ENCODE data around the gene PRR33. TPM values are rescaled to one million over a fixed set of nuclear protein-coding genes. Genes with fewer than 3 reads are reported as not detected.
A peak's percentile ranks its signal among the peaks of the same experiment; 100 is the strongest.

The PRR33 gene
- total RNA-seq, 2 donors from 2014 or later = 0.11 TPM; not detected in 1

GRCh38 chr11:1863352-1864216 is 28.1 kb downstream of the PRR33 start:
- Mint-ChIP-seq H3K4me3 (no peak overlapping the region), H3K27me3 (no peaks in the 10 kb centered on the region), H3K36me3 (ENCODE audit: low read depth) (peaks cover 19% of the 10 kb centered on the region), H3K27ac (no peak overlapping the region), H3K9me3 (no peaks in the 10 kb centered on the region), H3K4me1 (peaks cover 5% of the 10 kb centered on the region)
- ATAC-seq (replicated peaks) = no peak

- no peaks in the 10 kb centered on the region for H3K9me3 Mint-ChIP-seq
These were observed 28.9 kb downstream of the PRR33 start for GRCh38 chr11:1862588-1863351.

GRCh38 chr11:1861435-1862411 is 30.0 kb downstream of the PRR33 start:
- Mint-ChIP-seq H3K36me3 (ENCODE audit: low read depth) (peaks cover 36% of the 10 kb centered on the region), H3K9me3 (no peaks in the 10 kb centered on the region), H3K27ac (no peak overlapping the region), H3K27me3 (no peaks in the 10 kb centered on the region), H3K4me1 (peaks cover 5% of the 10 kb centered on the region), H3K4me3 (no peak overlapping the region)
- ATAC-seq (replicated peaks) = no peak

More at GRCh38 chr11:1862588-1863351, 28.9 kb downstream of the PRR33 start:
- H3K4me3 Mint-ChIP-seq = no peak overlapping the region
- peaks cover 5% of the 10 kb centered on the region for H3K4me1 Mint-ChIP-seq
- peak; percentile 25 for ATAC-seq (replicated peaks)
- H3K27me3 Mint-ChIP-seq = no peaks in the 10 kb centered on the region
- H3K36me3 Mint-ChIP-seq (ENCODE audit: low read depth) = peaks cover 28% of the 10 kb centered on the region
- H3K27ac Mint-ChIP-seq = no peak overlapping the region

- Mint-ChIP-seq H3K27me3 (no peaks in the 10 kb centered on the region), H3K36me3 (ENCODE audit: low read depth) (peaks cover 30% of the 10 kb centered on the region), H3K4me3 (no peak overlapping the region), H3K9me3 (no peaks in the 10 kb centered on the region), H3K4me1 (no peaks in the 10 kb centered on the region), H3K27ac (no peak overlapping the region)
- no peak for ATAC-seq (replicated peaks)
These were observed 31.6 kb downstream of the PRR33 start for GRCh38 chr11:1860108-1860507.

GRCh38 chr11:1859004-1859403 is 32.7 kb downstream of the PRR33 start:
- Mint-ChIP-seq H3K27ac (peak overlapping the region; percentile 38), H3K4me1 (no peaks in the 10 kb centered on the region), H3K9me3 (no peaks in the 10 kb centered on the region), H3K4me3 (peak overlapping the region; percentile 13), H3K36me3 (ENCODE audit: low read depth) (peaks cover 34% of the 10 kb centered on the region), H3K27me3 (no peaks in the 10 kb centered on the region)
- ATAC-seq (replicated peaks) = no peak

DNA sequence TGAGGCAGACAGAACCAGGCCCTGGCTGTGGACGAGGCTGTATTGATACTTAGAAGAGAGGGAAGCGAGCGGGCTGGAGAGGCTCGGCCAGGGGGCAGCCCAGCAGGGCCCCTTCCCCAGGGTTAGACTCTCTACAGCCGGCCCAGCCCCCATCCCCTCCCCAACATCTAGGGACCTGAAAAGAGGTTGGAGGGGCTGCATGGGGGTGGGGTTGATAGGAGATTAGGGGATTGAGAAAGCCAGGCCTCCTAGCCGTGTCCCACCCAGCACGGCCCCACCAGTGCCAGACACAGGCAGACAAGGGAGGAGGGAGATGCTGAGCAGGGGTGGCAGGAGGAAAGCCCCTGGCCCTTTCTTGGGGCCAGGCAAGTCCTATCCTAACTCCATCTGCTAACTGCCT is 33.1 kb downstream of the PRR33 start:
- peaks cover 38% of the 10 kb centered on the region for H3K36me3 Mint-ChIP-seq (ENCODE audit: low read depth)
- ATAC-seq (replicated peaks) = no peak
- H3K9me3 Mint-ChIP-seq = no peaks in the 10 kb centered on the region
- H3K4me3 Mint-ChIP-seq = no peak overlapping the region
- no peaks in the 10 kb centered on the region for H3K27me3 Mint-ChIP-seq
- H3K27ac Mint-ChIP-seq = peak overlapping the region; percentile 38
- H3K4me1 Mint-ChIP-seq = no peaks in the 10 kb centered on the region

DNA sequence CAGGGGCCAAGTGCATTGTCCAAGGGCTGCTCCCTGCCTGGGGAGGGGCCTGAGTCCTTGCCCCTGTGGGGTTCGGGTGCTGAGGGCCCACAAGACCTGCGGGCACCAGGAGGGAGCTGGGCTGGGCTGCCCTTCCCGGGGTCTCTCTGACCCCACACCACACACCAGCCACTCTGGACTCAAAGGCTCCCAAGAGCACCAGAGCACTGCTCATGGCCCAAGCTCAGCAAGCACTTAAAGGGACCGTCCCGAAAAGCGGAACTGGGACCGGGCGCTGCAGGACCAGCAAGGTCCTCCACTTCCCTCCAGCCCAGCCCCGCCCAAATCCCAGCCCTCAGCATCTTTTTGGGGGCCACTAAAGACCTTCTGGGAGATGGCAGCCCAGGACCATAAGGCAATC is 33.5 kb downstream of the PRR33 start:
- ATAC-seq (replicated peaks) = no peak
- Mint-ChIP-seq H3K4me1 (no peaks in the 10 kb centered on the region), H3K27me3 (no peaks in the 10 kb centered on the region), H3K36me3 (ENCODE audit: low read depth) (peaks cover 42% of the 10 kb centered on the region), H3K4me3 (no peak overlapping the region), H3K27ac (no peak overlapping the region), H3K9me3 (no peaks in the 10 kb centered on the region)

DNA sequence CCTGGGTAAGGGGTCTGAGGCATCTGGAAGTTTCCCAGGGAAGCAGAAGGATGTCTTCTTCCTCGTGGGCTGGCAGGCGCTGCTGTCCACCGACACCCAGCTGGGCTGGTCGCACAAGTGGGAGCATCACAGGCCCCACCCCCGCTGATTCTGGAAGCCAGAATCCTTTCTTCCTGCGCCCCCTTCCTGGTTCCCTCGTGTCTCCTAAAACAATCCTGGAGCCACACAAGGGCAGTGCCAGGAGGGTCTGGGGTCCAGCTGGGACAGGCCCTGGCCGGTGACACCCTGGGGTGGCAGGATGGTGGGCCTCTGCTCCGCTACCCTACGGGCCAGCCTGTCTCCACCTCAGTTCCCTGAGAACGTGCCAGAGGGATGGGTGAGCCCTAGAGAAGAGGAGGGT is 34.6 kb downstream of the PRR33 start:
- no peaks in the 10 kb centered on the region for H3K9me3 Mint-ChIP-seq
- no peak overlapping the region for H3K4me3 Mint-ChIP-seq
- H3K4me1 Mint-ChIP-seq = peaks cover 9% of the 10 kb centered on the region
- peaks cover 48% of the 10 kb centered on the region for H3K36me3 Mint-ChIP-seq (ENCODE audit: low read depth)
- H3K27me3 Mint-ChIP-seq = no peaks in the 10 kb centered on the region
- H3K27ac Mint-ChIP-seq = no peak overlapping the region
- ATAC-seq (replicated peaks) = no peak

- ATAC-seq (replicated peaks) = no peak
- Mint-ChIP-seq H3K4me1 (peaks cover 10% of the 10 kb centered on the region), H3K4me3 (peak overlapping the region; percentile 99), H3K27me3 (no peaks in the 10 kb centered on the region), H3K27ac (peak overlapping the region; percentile 38), H3K36me3 (ENCODE audit: low read depth) (peaks cover 48% of the 10 kb centered on the region), H3K9me3 (no peaks in the 10 kb centered on the region)
These were observed 35.2 kb downstream of the PRR33 start for GRCh38 chr11:1856306-1857005.

GRCh38 chr11:1855886-1856265 is 35.8 kb downstream of the PRR33 start:
- Mint-ChIP-seq H3K27me3 (no peaks in the 10 kb centered on the region), H3K27ac (peak overlapping the region; percentile 38), H3K36me3 (ENCODE audit: low read depth) (peaks cover 48% of the 10 kb centered on the region), H3K4me1 (peaks cover 10% of the 10 kb centered on the region), H3K9me3 (no peaks in the 10 kb centered on the region), H3K4me3 (peak overlapping the region; percentile 99)
- no peak for ATAC-seq (replicated peaks)

DNA sequence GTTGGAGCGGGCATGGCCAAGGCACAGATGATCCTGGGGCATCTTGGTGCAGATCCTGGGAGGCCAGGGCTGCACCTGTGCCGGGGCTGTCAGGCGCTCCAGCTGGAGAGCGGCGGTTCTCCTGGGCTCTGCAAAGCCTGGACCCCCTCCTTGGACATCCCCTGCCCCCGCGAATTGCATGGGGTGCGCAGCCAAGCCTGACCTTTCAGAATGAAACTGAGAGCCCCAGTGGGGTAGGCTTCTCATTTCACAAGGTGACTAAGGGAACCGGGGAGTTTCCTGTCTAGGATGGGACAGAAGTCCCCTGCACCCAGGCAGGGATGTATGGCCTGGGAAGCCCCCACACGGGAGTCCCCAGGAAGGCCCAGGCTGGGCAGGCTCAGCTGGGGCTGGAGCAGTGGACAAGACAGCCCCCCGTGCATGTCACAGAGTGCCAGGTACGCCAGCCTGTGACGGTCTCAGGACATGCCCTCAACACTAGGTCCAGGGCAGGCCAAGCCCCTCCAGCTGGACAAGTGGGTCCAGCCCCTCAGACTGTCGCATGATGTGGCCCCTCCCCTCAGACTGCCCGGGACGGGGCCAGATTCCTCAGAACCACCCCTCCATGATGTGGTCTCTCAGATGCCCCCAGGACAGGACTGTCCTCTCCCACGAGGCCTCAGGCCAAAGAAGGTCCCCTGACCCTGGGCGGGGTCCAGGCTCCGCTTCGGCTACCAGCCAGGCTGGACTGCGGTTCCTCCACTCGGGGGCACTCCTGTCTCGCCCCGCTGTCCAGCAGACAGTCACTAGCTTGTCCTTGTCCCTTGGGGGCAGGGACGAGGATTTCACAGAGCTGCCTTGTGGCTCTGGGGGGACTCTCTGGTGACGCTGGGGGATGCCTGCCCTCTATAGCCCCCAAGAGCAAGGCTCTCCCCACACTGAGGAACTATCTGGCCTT is 36.5 kb downstream of the PRR33 start:
- peak; percentile 61 for ATAC-seq (replicated peaks)
- Mint-ChIP-seq H3K4me3 (peak overlapping the region; percentile 99), H3K4me1 (peaks cover 10% of the 10 kb centered on the region), H3K27me3 (no peaks in the 10 kb centered on the region), H3K36me3 (ENCODE audit: low read depth) (peaks cover 48% of the 10 kb centered on the region), H3K27ac (peak overlapping the region; percentile 100), H3K9me3 (no peaks in the 10 kb centered on the region)

DNA sequence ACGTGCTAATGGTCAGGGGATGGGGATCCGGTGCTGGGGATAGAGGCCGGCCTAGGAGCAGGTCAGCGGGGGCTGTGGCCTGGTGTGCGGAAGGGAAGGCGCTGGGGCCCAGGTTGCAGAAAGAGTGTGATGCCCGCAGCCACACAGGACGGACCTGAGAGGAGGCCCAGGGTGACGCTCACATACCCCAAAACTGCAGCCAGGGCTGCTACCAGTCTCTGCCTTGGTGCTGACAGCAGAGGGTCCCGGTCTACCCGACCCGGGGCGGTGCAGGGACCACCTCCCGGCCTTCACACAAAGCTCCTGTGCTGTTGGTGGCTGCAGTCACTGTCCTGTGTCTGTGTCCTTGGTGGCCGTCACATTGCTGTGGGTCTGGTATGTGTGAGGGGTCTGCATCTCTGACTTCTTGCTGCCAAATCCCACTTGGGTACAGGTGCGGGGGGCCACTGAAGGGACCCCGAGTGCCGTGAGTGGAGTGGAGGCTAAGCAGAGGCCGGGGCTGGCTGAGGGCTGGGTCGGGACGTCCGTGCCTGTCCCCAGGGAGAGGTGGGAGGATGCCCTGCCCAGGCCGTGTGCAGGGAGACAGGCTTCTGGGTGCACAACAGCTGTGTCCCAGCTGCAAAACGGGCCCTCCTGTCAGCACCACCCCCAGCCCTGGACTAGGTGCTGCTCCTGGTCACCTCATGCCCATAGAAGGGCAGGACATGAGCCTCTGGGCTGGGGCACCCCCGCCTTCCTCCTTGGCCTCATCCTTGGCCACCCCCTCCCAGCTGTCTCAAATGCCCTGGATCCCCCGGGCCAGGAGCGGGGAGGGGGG is 37.4 kb downstream of the PRR33 start:
- H3K4me1 Mint-ChIP-seq = peaks cover 10% of the 10 kb centered on the region
- H3K27ac Mint-ChIP-seq = peak overlapping the region; percentile 100
- peak; percentile 34 for ATAC-seq (replicated peaks)

More for the DNA sequence above, 37.4 kb downstream of the PRR33 start:
- Mint-ChIP-seq H3K27me3 (no peaks in the 10 kb centered on the region), H3K36me3 (ENCODE audit: low read depth) (peaks cover 48% of the 10 kb centered on the region), H3K9me3 (no peaks in the 10 kb centered on the region), H3K4me3 (peak overlapping the region; percentile 99)

Measured in activated T-helper 17 cell treated with anti-CD3 and anti-CD28 coated beads, Interleukin-2, amount 50 U/mL, for 72 hours (primary cell).